ENCODE data around the gene DCTN5.
"Not testable (repeated sequence)": the region's sequence is repeated elsewhere in the genome, so short reads cannot be mapped to it uniquely, and the experiment has no call there.

Gene DCTN5

GRCh38 chr16:23699100-23699499, 57.8 kb downstream of the DCTN5 start:
- Mint-ChIP-seq H3K4me3 (no peak overlapping the region), H3K36me3 (no peaks in the 10 kb centered on the region), H3K4me1 (peaks cover 11% of the 10 kb centered on the region), H3K27ac (peak overlapping the region; percentile 40), H3K9me3 (peaks cover 7% of the 10 kb centered on the region)
- peak; percentile 81 for ATAC-seq
- no peak for DNase-seq (ENCODE audit: low spot score in 2 of 2)

- no peak for DNase-seq (ENCODE audit: low spot score in 2 of 2)
- Mint-ChIP-seq H3K9me3 (peaks cover 7% of the 10 kb centered on the region), H3K4me1 (peaks cover 11% of the 10 kb centered on the region), H3K27ac (no peak overlapping the region), H3K36me3 (no peaks in the 10 kb centered on the region), H3K4me3 (no peak overlapping the region)
- ATAC-seq, result no peak
Observed at GRCh38 chr16:23700093-23700492, 58.8 kb downstream of the DCTN5 start.

- H3K4me3 Mint-ChIP-seq, result no peak overlapping the region
- H3K9me3 Mint-ChIP-seq, result peaks cover 7% of the 10 kb centered on the region
- DNase-seq (ENCODE audit: low spot score in 2 of 2) (no peak), ATAC-seq (no peak)
- H3K36me3 Mint-ChIP-seq, result no peaks in the 10 kb centered on the region
- no peak overlapping the region for H3K27ac Mint-ChIP-seq
- H3K4me1 Mint-ChIP-seq, result peaks cover 11% of the 10 kb centered on the region
Observed at GRCh38 chr16:23700509-23700908, 59.2 kb downstream of the DCTN5 start.

- DNase-seq (ENCODE audit: low spot score in 2 of 2) (no peak), ATAC-seq (no peak)
- Mint-ChIP-seq H3K4me3 (no peak overlapping the region), H3K4me1 (peaks cover 11% of the 10 kb centered on the region), H3K9me3 (peaks cover 7% of the 10 kb centered on the region), H3K27ac (no peak overlapping the region), H3K36me3 (no peaks in the 10 kb centered on the region)
Observed at GRCh38 chr16:23701045-23701444, 59.8 kb downstream of the DCTN5 start.

DNA sequence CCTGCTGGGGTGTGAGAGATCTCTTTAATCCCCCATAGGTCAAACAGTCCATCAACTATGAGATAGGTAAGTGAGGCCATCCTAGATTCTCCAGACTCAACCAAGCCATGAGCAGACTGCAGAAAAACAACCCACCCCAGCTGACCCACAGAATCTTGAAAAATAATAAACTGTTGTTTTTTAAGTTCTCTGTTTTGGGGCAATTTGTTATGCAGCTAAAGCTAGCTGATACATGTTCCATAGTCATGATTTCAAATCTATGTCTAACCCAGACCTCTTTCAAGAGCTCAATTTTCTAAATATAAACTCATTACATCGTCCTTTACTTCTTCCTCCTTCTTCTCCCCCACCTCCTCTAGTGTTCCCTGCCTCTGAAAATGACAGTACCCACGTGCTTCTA, 61.7 kb downstream of the DCTN5 start:
- no peak for ATAC-seq
- Mint-ChIP-seq H3K4me1 (peaks cover 11% of the 10 kb centered on the region), H3K27ac (no peak overlapping the region), H3K4me3 (no peak overlapping the region), H3K36me3 (no peaks in the 10 kb centered on the region), H3K9me3 (peaks cover 7% of the 10 kb centered on the region)
- no peak for DNase-seq (ENCODE audit: low spot score in 2 of 2)

DNA sequence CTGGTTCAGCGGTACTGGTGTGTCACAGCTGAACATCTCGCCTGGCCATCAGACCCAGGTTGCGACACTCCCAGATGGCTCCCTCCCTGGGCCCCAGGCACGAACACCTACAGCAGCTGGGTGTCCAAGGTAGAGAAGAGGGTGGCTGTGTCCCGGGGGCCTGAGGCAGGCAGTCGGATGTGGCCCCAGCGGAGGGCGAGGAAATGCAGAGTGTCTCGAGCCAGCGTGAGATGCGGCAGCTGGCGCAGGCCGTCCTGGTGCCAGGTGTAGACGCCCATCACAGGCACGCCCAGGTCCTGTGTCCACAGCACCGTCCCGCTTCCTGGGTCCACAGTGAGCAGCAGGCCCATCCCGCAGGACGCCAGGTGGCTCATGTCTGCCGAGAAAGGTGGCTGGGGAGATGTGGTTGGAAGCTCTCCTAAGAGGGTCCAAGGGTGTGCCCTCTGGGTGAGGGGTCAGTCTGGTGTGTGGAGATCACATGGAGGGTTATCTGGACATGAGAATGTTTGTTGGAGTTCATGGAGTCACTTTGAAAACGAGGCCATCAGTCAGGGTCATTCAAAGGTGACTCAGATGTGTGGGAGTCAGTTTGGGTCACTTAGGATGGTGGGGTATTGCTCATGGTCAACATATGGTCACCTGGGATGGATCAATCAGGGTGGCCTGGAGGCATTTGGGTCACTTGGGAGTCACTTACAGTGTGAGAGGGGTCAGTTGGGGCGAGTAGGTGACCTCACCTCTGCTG, 63.7 kb downstream of the DCTN5 start:
- no peak overlapping the region for H3K27ac Mint-ChIP-seq
- DNase-seq (ENCODE audit: low spot score in 2 of 2), result no peak
- ATAC-seq, result no peak
- peaks cover 9% of the 10 kb centered on the region for H3K9me3 Mint-ChIP-seq
- no peak overlapping the region for H3K4me3 Mint-ChIP-seq
- no peaks in the 10 kb centered on the region for H3K36me3 Mint-ChIP-seq
- no peaks in the 10 kb centered on the region for H3K4me1 Mint-ChIP-seq

- Mint-ChIP-seq H3K4me1 (no peaks in the 10 kb centered on the region), H3K9me3 (peaks cover 14% of the 10 kb centered on the region), H3K4me3 (no peak overlapping the region), H3K27ac (no peak overlapping the region), H3K36me3 (no peaks in the 10 kb centered on the region)
- DNase-seq (ENCODE audit: low spot score in 2 of 2) (no peak), ATAC-seq (no peak)
Observed at GRCh38 chr16:23705517-23705902, 64.2 kb downstream of the DCTN5 start.

DNA sequence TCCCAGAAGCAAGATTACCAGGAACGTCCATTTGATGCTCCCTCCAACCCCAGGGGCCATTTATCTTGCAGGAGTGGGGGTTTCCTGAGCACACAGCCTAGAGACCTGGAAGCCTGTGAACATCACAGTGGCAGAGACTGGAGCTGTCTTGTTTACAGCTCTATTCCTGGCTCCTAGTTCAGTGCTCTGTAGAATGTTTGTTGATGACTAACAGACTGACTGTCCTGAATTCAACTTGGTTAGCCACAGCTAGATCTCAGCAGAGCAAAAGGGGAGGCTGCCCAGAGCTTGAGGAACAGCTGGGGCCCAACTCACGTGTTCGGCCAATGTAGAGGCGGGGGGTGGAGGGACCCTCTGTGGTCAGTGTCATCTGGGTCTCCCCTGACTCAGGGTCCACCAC, 65.2 kb downstream of the DCTN5 start:
- Mint-ChIP-seq H3K27ac (no peak overlapping the region), H3K9me3 (peaks cover 14% of the 10 kb centered on the region), H3K4me3 (no peak overlapping the region), H3K36me3 (no peaks in the 10 kb centered on the region), H3K4me1 (no peaks in the 10 kb centered on the region)
- ATAC-seq, result no peak
- no peak for DNase-seq (ENCODE audit: low spot score in 2 of 2)

GRCh38 chr16:23709536-23709935, 68.3 kb downstream of the DCTN5 start:
- Mint-ChIP-seq H3K9me3 (peaks cover 6% of the 10 kb centered on the region), H3K27ac (no peak overlapping the region), H3K4me1 (no peaks in the 10 kb centered on the region), H3K4me3 (no peak overlapping the region), H3K36me3 (no peaks in the 10 kb centered on the region)
- ATAC-seq (no peak), DNase-seq (ENCODE audit: low spot score in 2 of 2) (no peak)

GRCh38 chr16:23710008-23710407, 68.7 kb downstream of the DCTN5 start:
- H3K36me3 Mint-ChIP-seq, result no peaks in the 10 kb centered on the region
- no peak overlapping the region for H3K27ac Mint-ChIP-seq
- H3K9me3 Mint-ChIP-seq, result peaks cover 6% of the 10 kb centered on the region
- ATAC-seq (no peak), DNase-seq (ENCODE audit: low spot score in 2 of 2) (no peak)
- H3K4me1 Mint-ChIP-seq, result no peaks in the 10 kb centered on the region
- H3K4me3 Mint-ChIP-seq, result no peak overlapping the region

DNA sequence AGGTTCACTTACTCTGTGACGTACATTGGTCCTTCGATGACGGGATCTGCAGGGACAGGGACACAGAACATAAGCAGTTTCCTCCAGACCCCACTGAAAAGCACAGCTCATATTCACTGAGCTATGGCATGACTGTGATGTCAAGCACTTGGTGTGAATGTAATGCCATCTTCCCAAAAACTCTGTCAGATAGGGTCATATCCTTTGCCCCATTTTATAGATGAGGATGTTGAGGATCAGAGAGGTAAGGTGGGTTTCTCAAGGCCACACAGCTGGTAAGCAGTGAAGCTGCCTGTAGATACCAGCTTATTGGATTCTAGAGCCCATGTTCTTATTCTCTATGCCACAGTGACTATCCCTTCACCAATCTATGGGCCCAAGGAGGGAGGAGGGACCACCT, 69.2 kb downstream of the DCTN5 start:
- Mint-ChIP-seq H3K36me3 (no peaks in the 10 kb centered on the region), H3K4me3 (no peak overlapping the region), H3K4me1 (no peaks in the 10 kb centered on the region), H3K27ac (no peak overlapping the region), H3K9me3 (peaks cover 6% of the 10 kb centered on the region)
- ATAC-seq, result no peak
- no peak for DNase-seq (ENCODE audit: low spot score in 2 of 2)

DNA sequence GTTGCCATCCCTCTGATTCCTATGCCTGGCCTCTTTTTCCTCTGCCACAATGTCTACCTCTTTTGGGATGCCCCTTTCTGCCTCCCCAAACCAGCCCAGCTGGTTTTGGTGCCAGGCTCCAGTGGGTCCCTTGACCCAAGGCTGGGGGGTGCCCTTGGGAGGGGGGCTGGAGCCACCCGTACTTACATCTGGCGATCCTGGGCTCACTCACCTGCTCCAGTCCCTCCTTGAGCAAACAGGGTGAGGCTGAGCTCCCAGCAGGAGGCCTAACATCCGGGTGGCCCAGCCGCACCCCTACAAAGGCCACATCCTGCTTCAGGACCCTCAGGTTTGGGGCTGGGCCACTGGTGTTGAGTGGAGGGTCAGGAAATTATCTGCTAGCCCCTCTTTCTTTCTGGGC, 70.5 kb downstream of the DCTN5 start:
- Mint-ChIP-seq H3K4me1 (no peaks in the 10 kb centered on the region), H3K36me3 (no peaks in the 10 kb centered on the region), H3K9me3 (peaks cover 6% of the 10 kb centered on the region), H3K27ac (no peak overlapping the region), H3K4me3 (no peak overlapping the region)
- ATAC-seq (no peak), DNase-seq (ENCODE audit: low spot score in 2 of 2) (no peak)

- ATAC-seq (no peak), DNase-seq (ENCODE audit: low spot score in 2 of 2) (no peak)
- Mint-ChIP-seq H3K27ac (no peak within 1 kb of the TSS), H3K4me1 (no peaks in the 10 kb centered on the region), H3K36me3 (no peaks in the 10 kb centered on the region), H3K4me3 (no peak within 1 kb of the TSS), H3K9me3 (peaks cover 6% of the 10 kb centered on the region)
Observed at GRCh38 chr16:23712976-23713375, 71.7 kb downstream of the DCTN5 start, which contains the start of gene ERN2. TSS of gene ERN2 (minus strand) at chr16:23713222. CDS start at chr16:23713187, 35 bp downstream.

DNA sequence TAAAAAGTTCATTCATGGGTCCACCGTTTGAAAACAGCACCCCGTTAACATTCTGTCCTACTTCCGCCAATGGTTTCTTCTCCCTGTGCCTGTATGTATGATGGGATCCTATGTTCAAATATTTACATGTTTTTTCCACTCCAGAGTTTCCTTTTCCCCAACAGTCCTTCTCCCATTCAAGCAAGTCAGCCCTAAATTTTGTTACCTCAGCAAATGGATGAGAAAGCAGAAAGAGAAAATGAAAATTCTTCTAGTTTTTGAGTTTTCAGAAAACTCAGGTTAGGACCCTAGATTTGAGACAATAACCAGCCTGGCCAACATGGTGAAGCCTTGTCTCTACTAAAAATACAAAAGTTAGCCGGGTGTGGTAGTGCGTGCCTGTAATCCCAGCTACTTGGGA, 75.2 kb downstream of the DCTN5 start:
- Mint-ChIP-seq H3K27ac (no peak overlapping the region), H3K36me3 (no peaks in the 10 kb centered on the region), H3K4me3 (no peak overlapping the region), H3K4me1 (no peaks in the 10 kb centered on the region), H3K9me3 (no peaks in the 10 kb centered on the region)
- DNase-seq (ENCODE audit: low spot score in 2 of 2) (no peak), ATAC-seq (no peak)

DNA sequence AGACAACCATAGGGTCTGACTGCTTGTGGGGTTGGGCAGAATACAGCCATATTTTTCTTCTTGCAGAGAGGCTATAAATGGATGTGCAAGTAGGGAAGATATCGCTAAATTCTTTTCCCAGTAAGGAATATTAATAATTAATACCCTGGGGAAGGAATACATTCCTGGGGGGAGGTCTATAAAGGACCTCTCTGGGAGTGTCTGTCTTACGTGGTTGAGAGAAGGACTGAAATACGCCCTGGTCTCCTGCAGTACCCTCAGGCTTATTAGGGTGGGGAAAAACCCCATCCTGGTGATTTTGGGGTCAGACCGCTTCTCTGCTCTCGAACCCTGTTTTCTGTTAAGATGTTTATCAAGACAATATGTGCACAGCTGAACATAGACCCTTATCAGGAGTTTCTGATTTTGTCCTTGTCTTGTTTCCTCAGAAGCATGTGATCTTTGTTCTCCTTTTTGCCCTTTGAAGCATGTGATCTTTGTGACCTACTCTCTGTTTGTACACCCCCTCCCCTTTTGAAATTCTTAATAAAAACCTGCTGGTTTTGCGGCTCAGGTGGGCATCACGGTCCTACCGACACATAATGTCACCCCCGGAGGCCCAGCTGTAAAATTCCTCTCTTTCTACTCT, 81.5 kb downstream of the DCTN5 start:
- H3K9me3 Mint-ChIP-seq; H3K36me3 Mint-ChIP-seq; DNase-seq (ENCODE audit: low spot score in 2 of 2); H3K4me1 Mint-ChIP-seq; H3K4me3 Mint-ChIP-seq; H3K27ac Mint-ChIP-seq; ATAC-seq: not testable (repeated sequence)

GRCh38 chr16:23724096-23724784, 83.0 kb downstream of the DCTN5 start:
- H3K4me3 Mint-ChIP-seq, result no peak overlapping the region
- H3K36me3 Mint-ChIP-seq, result no peaks in the 10 kb centered on the region
- no peak for ATAC-seq
- peaks cover 8% of the 10 kb centered on the region for H3K4me1 Mint-ChIP-seq
- DNase-seq (ENCODE audit: low spot score in 2 of 2), result no peak
- no peak overlapping the region for H3K27ac Mint-ChIP-seq
- peaks cover 8% of the 10 kb centered on the region for H3K9me3 Mint-ChIP-seq

Measured in stimulated activated effector memory CD8-positive, alpha-beta T cell treated with anti-CD3 and anti-CD28 coated beads, Interleukin-12 subunit alpha, Interleukin-12 subunit beta, amount 100 ng/mL, for 72 hours (primary cell).